HS-27A (cell line): ENCODE data around the gene GASK1B.
A peak's percentile ranks its signal among the peaks of the same experiment; 100 is the strongest.

Experiments
- DNase-seq: peaks from one replicate; pipeline ENCODE4 v3.0.0-alpha.2; 2012; ENCODE audit warnings: low read depth, missing footprints

The GASK1B gene

GRCh38 chr4:158186815-158187214 lies 14.0 kb upstream of the GASK1B start:
- DNase-seq: no peak

GRCh38 chr4:158182736-158183135 lies 9.9 kb upstream of the GASK1B start:
- DNase-seq: peak; percentile 62

GRCh38 chr4:158181906-158182305 lies 9.1 kb upstream of the GASK1B start:
- no peak for DNase-seq

- no peak for DNase-seq
Measured at GRCh38 chr4:158179465-158179864, 6.6 kb upstream of the GASK1B start.

GRCh38 chr4:158176776-158177175 lies 4.0 kb upstream of the GASK1B start:
- DNase-seq: no peak

GRCh38 chr4:158176108-158176507 lies 3.3 kb upstream of the GASK1B start:
- no peak for DNase-seq

- DNase-seq: no peak
Measured at GRCh38 chr4:158170691-158171561, 1.9 kb downstream of the GASK1B start.

GRCh38 chr4:158169931-158170690 lies 2.7 kb downstream of the GASK1B start:
- DNase-seq: no peak

- no peak for DNase-seq
Measured at GRCh38 chr4:158169506-158169905, 3.3 kb downstream of the GASK1B start.

- no peak for DNase-seq
Measured at GRCh38 chr4:158168606-158169005, 4.2 kb downstream of the GASK1B start.

- DNase-seq: no peak
Measured at GRCh38 chr4:158166701-158167100, 6.1 kb downstream of the GASK1B start.

- no peak for DNase-seq
Measured at GRCh38 chr4:158164768-158165213, 8.0 kb downstream of the GASK1B start.

- DNase-seq: no peak
Measured at GRCh38 chr4:158163941-158164767, 8.7 kb downstream of the GASK1B start.

GRCh38 chr4:158162631-158163030 lies 10.2 kb downstream of the GASK1B start:
- no peak for DNase-seq

- DNase-seq: peak; percentile 85
Measured at GRCh38 chr4:158161551-158162354, 11.1 kb downstream of the GASK1B start.

- DNase-seq: no peak
Measured at GRCh38 chr4:158159718-158160094, 13.1 kb downstream of the GASK1B start.

GRCh38 chr4:158159054-158159717 lies 13.6 kb downstream of the GASK1B start:
- DNase-seq: no peak

- DNase-seq: no peak
Measured at GRCh38 chr4:158157412-158157811, 15.4 kb downstream of the GASK1B start.

- no peak for DNase-seq
Measured at GRCh38 chr4:158155656-158156356, 17.0 kb downstream of the GASK1B start.

GRCh38 chr4:158147151-158147550 lies 25.7 kb downstream of the GASK1B start:
- DNase-seq: no peak
